ENCODE data around the gene PLB1.

PLB1 gene

DNA sequence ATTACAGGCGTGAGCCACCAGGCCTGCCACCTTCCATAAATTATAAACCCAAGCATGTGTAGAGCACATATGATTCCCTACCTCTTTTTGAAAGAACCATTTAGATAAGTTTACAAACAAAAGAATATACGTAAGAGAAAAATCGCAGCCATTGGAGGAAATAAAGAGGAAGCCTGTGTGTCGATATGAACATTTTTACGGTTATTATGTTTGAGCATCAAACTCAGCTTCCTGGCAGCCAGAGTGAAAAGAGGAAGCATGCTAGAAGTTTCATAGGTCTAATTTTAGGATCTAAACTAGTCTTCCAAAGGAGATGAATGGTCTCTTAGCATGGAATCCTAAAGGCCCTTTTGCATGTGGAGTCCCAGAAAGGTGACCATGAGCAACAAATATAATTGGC, 104.3 kb downstream of the PLB1 start:
- H3K4me3 ChIP-seq (ENCODE audit: low read depth, low read length), result no peak overlapping the region
- ChIA-PET POLR2A (no interaction called here), CTCF (interaction anchor here (0.6 to 1.3 kb wide), 2 partner anchors 55 to 221 kb away, joined by 3 read pairs; no protein-coding TSS in a partner anchor)
- DNase-seq (ENCODE audit: low read depth, low spot score), result no peak
- TF ChIP-seq, protein P1, sequence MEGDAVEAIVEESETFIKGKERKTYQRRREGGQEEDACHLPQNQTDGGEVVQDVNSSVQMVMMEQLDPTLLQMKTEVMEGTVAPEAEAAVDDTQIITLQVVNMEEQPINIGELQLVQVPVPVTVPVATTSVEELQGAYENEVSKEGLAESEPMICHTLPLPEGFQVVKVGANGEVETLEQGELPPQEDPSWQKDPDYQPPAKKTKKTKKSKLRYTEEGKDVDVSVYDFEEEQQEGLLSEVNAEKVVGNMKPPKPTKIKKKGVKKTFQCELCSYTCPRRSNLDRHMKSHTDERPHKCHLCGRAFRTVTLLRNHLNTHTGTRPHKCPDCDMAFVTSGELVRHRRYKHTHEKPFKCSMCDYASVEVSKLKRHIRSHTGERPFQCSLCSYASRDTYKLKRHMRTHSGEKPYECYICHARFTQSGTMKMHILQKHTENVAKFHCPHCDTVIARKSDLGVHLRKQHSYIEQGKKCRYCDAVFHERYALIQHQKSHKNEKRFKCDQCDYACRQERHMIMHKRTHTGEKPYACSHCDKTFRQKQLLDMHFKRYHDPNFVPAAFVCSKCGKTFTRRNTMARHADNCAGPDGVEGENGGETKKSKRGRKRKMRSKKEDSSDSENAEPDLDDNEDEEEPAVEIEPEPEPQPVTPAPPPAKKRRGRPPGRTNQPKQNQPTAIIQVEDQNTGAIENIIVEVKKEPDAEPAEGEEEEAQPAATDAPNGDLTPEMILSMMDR (IDR thresholded peaks at IDR 0.05; ENCODE audit: insufficient read depth, low read length, missing control alignments), result no peak

DNA sequence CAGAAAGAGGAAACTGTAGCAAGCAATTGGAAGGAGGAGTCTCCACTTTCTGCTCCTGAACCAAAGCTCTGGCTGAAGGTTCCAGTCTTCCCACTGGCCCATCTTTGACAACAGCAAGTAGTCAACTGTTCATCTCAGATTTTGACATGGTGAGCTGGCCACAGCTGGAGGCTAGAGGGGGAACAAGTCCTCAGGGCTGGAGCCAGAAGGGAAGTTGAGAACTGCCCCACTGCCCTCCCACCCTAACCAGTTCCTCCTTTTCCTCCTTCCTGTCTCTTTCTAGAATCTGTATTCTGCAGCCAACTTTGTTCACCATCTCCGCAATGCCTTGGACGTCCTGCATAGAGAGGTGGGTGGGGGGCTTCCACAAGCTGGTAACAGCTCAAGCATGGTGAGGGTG, 105.8 kb downstream of the PLB1 start:
- ChIA-PET POLR2A (no interaction called here), CTCF (no interaction called here)
- no peak overlapping the region for H3K4me3 ChIP-seq (ENCODE audit: low read depth, low read length)
- TF ChIP-seq, protein P1 (IDR thresholded peaks at IDR 0.05; ENCODE audit: insufficient read depth, low read length, missing control alignments), result no peak
- no peak for DNase-seq (ENCODE audit: low read depth, low spot score)

DNA sequence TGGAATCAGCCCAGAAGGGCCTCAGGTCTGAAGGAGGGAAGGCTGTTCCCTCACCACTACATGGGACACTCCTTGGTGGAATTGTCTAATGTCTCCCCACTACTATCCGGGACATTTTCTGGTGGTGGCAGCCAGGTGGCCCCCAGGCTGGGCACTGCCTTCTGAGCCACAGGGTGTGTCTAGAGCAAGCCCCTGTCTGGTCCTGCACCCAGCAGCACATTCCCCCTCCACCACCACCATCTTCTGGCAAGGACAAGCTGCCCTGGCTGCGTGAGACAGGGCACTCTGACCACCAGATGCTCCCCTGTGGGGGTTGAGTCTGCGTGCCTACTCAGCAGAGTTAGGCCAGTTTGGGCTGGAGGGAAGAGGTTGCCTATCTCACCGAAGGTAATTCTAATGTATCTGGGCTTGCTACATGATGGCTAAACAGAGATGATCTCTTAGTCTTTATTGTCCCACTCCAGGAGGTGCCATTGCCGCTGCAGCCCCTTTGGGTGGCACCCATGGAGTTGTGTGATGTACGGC, 106.3 kb downstream of the PLB1 start:
- no peak overlapping the region for H3K4me3 ChIP-seq (ENCODE audit: low read depth, low read length)
- ChIA-PET CTCF (no interaction called here), POLR2A (no interaction called here)
- TF ChIP-seq, protein P1 (IDR thresholded peaks at IDR 0.05; ENCODE audit: insufficient read depth, low read length, missing control alignments), result no peak
- no peak for DNase-seq (ENCODE audit: low read depth, low spot score)

DNA sequence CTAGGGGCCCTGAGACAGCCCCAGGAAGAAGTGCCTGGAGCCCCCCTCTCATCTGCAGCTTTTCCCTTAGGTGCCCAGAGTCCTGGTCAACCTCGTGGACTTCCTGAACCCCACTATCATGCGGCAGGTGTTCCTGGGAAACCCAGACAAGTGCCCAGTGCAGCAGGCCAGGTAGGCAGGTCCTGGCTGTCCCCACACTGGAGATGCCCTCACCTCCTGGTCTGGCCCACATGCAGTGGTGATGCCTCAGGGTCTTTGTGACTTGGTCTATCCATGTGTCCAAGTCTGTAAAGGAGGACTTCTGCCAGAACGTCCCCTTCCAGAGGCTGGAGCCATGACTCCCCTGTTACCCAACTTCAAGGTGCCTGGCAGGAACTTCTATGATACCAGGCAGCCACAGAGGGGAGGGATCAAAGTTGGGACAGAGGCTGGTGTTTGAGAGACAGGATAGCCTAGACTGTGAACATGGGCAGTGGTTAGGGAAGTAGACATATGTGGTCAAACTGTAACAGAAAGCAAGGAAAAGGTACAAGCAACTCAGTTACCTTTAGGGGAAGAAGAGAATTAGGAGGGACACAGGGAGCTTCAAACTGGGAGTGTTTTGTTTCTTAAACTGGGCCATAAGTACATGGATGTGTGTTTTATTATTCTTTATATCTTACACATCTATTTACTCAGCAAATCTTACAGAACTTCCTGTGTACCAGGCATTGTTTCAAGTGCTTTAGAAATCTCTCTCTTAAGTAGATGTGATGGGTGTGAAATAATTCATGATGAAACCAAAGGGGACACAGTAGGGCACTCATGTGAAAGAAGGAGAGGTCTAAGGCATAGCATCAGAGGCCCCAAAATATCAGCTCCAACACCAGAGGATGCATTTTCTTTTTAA, 107.1 kb downstream of the PLB1 start:
- H3K4me3 ChIP-seq (ENCODE audit: low read depth, low read length), result no peak overlapping the region
- POLR2A ChIA-PET, result no interaction called here
- CTCF ChIA-PET, result interaction anchor here (1.2 to 8.0 kb wide), 3 partner anchors 7 to 36 kb away, joined by 3 to 87 read pairs (median 9); no protein-coding TSS in a partner anchor

DNA sequence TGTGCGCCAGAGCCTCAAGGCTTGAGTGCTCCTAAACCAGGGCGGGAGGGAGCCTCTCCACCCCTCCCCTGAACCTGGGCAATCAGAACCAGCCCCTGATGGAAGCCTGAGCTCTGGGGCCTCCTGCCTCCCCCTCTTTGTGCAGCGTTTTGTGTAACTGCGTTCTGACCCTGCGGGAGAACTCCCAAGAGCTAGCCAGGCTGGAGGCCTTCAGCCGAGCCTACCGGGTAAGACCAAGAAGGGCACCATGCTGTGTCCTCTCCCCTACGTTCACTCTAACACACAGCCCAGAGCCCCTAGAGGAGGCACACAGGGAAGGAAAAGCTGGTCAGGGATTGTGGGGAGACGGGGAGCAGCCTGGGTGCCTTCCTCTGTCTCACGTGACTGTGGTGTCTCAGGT, 108.0 kb downstream of the PLB1 start:
- no peak for DNase-seq (ENCODE audit: low read depth, low spot score)
- POLR2A ChIA-PET, result no interaction called here
- CTCF ChIA-PET, result interaction anchor here (1.2 to 8.0 kb wide), 3 partner anchors 8 to 37 kb away, joined by 3 to 87 read pairs (median 9); no protein-coding TSS in a partner anchor
- TF ChIP-seq, protein P1 (IDR thresholded peaks at IDR 0.05; ENCODE audit: insufficient read depth, low read length, missing control alignments), result no peak
- H3K4me3 ChIP-seq (ENCODE audit: low read depth, low read length), result no peak overlapping the region

More for the DNA sequence above, 107.1 kb downstream of the PLB1 start:
- TF ChIP-seq, protein P1 (IDR thresholded peaks at IDR 0.05; ENCODE audit: insufficient read depth, low read length, missing control alignments), result no peak
- DNase-seq (ENCODE audit: low read depth, low spot score), result no peak

DNA sequence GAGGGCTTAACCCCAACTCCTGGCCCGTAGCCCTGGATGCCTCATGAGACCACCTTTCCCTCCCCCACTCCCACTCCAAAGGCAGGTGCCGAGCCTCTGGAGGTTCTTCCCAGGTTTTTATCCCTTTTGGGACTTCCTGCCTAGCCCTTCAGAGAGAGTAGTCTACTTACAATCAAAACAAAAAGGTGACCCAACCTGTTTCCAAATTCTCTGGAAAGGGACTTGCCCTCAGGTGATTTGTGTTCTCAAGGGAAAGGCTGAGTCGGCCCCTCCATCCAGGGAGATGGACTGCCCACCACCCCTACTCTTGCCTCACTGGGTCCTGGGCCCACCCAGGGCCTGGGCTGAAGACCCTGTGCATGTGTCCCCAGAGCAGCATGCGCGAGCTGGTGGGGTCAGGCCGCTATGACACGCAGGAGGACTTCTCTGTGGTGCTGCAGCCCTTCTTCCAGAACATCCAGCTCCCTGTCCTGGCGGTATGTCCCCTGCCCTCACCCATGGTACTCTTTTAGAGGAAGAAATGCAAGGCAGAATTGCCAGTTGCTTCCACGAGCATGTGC, 108.5 kb downstream of the PLB1 start:
- DNase-seq (ENCODE audit: low read depth, low spot score), result no peak
- POLR2A ChIA-PET, result no interaction called here
- TF ChIP-seq, protein P1 (IDR thresholded peaks at IDR 0.05; ENCODE audit: insufficient read depth, low read length, missing control alignments), result no peak
- no peak overlapping the region for H3K4me3 ChIP-seq (ENCODE audit: low read depth, low read length)
- CTCF ChIA-PET, result interaction anchor here (1.2 to 8.0 kb wide), 3 partner anchors 9 to 38 kb away, joined by 3 to 87 read pairs (median 9); no protein-coding TSS in a partner anchor

Data from AG04449 (cell line).